CD8-positive, alpha-beta memory T cell (primary cell): Measurements from ENCODE around the gene FOXL3. TPM values are rescaled to one million over a fixed set of nuclear protein-coding genes. Genes with fewer than 3 reads are reported as not detected.

Experiments used
- CTCF ChIA-PET: fragments of 350-600 bp; sonication (Branson Sonifier 250); formaldehyde crosslinking; loops from one replicate; lab custom pipeline; 2021; ENCODE audit warnings: antibody characterized with exemption; lab: Charles Lee
- POLR2A ChIA-PET: fragments of 350-600 bp; sonication (Branson Sonifier 250); formaldehyde crosslinking; loops from one replicate; lab custom pipeline; 2021; ENCODE audit warnings: antibody characterized with exemption; lab: Charles Lee
- DNase-seq, 5 donors: peaks; one replicate each; pipeline versions ENCODE4 v3.0.0 to v3.0.0-alpha.2; 2020 to 2022; ENCODE audit warnings: mixed read lengths in 1 of 5
- H3K27ac ChIP-seq: one replicate; pipeline ENCODE4 v1.7.0; 2013; ENCODE audit warnings: low read depth, mild to moderate bottlenecking, low read length, moderate library complexity
- H3K27me3 ChIP-seq: 2 replicates; pipeline ENCODE4 v1.7.0; 2013; ENCODE audit warnings: low read length, mild to moderate bottlenecking; ENCODE audit not compliant: insufficient read depth, poor library complexity, severe bottlenecking
- H3K36me3 ChIP-seq: 2 replicates; pipeline ENCODE4 v1.7.0; 2013; ENCODE audit warnings: mild to moderate bottlenecking, low read length, moderate library complexity; ENCODE audit not compliant: insufficient read depth
- H3K4me1 ChIP-seq: 2 replicates; pipeline ENCODE4 v1.7.0; 2013; ENCODE audit warnings: mild to moderate bottlenecking, low read length, moderate library complexity; ENCODE audit not compliant: insufficient read depth
- H3K4me3 ChIP-seq: 2 replicates; pipeline ENCODE4 v1.7.0; 2013; ENCODE audit warnings: mild to moderate bottlenecking, low read length
- H3K9me3 ChIP-seq: 2 replicates; pipeline ENCODE4 v1.7.0; 2013; ENCODE audit warnings: mild to moderate bottlenecking, low read length
- H3K27ac Mint-ChIP-seq, 8 donors: one replicate each; pipeline ENCODE4 v1.8.0; 2020 to 2021; ENCODE audit warnings: mixed read lengths in 8 of 8, mild to moderate bottlenecking in 6 of 8, inconsistent platforms in 3 of 8, moderate library complexity in 3 of 8
- H3K27me3 Mint-ChIP-seq, 2 donors: one replicate each; pipeline ENCODE4 v1.8.0; 2020 to 2021; ENCODE audit warnings: mixed read lengths in 2 of 2, mild to moderate bottlenecking in 1 of 2, moderate library complexity in 1 of 2
- H3K36me3 Mint-ChIP-seq, 3 donors: one replicate each; pipeline ENCODE4 v1.8.0; 2020 to 2021; ENCODE audit warnings: mixed read lengths in 3 of 3, inconsistent platforms in 1 of 3, mild to moderate bottlenecking in 1 of 3
- H3K4me1 Mint-ChIP-seq, 3 donors: one replicate each; pipeline ENCODE4 v1.8.0; 2020 to 2021; ENCODE audit warnings: mixed read lengths in 3 of 3, inconsistent platforms in 1 of 3, mild to moderate bottlenecking in 1 of 3
- H3K4me3 Mint-ChIP-seq, 7 donors: one replicate each; pipeline ENCODE4 v1.8.0; 2020 to 2021; ENCODE audit warnings: mixed read lengths in 7 of 7, mild to moderate bottlenecking in 6 of 7, moderate library complexity in 4 of 7, inconsistent platforms in 2 of 7
- H3K9me3 Mint-ChIP-seq, 5 donors: one replicate each; pipeline ENCODE4 v1.8.0; 2020 to 2022; ENCODE audit warnings: mixed read lengths in 5 of 5, mild to moderate bottlenecking in 3 of 5, moderate library complexity in 2 of 5, inconsistent platforms in 1 of 5
- polyA plus RNA-seq: library from polyadenylated mRNA; unstranded; fragments of 300-500 nt; fragmentation: Illumina TruSeq; gene quantifications from one replicate; pipeline ENCODE4 v1.2.3, GENCODE V29; 2021
- total RNA-seq, 2 experiments: library from RNA; stranded (reverse); gene quantifications; one replicate each; pipeline ENCODE4 v1.2.3, GENCODE V29; 2021

The FOXL3 gene
- total and polyA plus RNA-seq, 3 experiments from 2014 or later: not detected

DNA sequence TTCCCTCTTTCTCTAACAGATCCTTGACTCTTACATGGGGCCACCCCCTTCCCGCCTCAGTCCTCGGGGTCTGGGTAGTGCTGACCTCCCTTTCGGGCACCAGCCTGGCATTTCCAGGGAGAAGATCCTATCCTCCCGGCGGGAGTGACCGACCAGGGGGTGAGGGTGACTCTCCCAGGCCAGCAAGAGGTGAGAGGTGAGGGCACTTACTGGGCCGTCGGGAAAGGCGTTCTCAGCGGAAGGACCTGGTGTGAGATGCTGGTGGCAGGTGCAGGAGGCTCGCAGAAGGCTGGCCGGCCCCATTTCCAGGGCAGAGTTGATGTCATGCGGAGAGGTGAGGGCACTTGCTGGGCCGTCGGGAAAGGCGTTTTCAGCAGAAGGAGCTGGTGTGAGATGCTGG, 4.2 kb upstream of the FOXL3 start:
- Mint-ChIP-seq H3K27me3 (peaks cover 31% of the 10 kb centered on the region in 2 donors), H3K4me1 (no peaks in the 10 kb centered on the region), H3K36me3 (no peaks in the 10 kb centered on the region), H3K27ac (no peak overlapping the region), H3K9me3 (no peaks in the 10 kb centered on the region), H3K4me3 (no peak overlapping the region)
- no peaks in the 10 kb centered on the region for H3K36me3 ChIP-seq
- ChIA-PET POLR2A (no interaction called here), CTCF (no interaction called here)
- no peak overlapping the region for H3K4me3 ChIP-seq
- H3K4me1 ChIP-seq: no peaks in the 10 kb centered on the region
- H3K27me3 ChIP-seq: no peaks in the 10 kb centered on the region
- no peak for DNase-seq
- H3K9me3 ChIP-seq: no peaks in the 10 kb centered on the region
- no peak overlapping the region for H3K27ac ChIP-seq

DNA sequence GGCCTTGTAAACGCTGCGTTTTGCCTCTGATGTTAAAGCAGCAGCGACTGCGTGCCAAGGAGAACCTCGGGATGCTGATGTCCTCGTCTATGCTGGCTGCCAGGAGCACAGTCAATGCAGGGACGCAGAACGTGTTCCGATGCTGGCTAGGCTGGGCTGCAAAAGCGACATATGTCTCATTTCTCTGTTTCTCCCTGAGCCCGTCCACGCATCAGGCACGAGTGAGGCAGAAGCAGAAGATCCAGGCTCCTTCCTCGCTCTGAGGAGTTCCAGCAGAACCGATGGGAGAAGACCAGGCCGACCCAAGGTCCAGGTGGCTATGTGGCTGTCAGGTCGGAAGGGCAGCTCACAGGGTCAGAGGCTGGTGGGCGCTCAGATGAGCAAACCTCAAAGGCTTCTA, 3.7 kb upstream of the FOXL3 start:
- Mint-ChIP-seq H3K36me3 (no peaks in the 10 kb centered on the region), H3K4me1 (no peaks in the 10 kb centered on the region), H3K27me3 (peaks cover 26 to 31% of the 10 kb centered on the region in 2 donors), H3K9me3 (no peaks in the 10 kb centered on the region), H3K27ac (no peak overlapping the region), H3K4me3 (no peak overlapping the region)
- ChIA-PET CTCF (no interaction called here), POLR2A (no interaction called here)
- DNase-seq: no peak
- Histone ChIP-seq H3K36me3 (no peaks in the 10 kb centered on the region), H3K27me3 (no peaks in the 10 kb centered on the region), H3K4me1 (no peaks in the 10 kb centered on the region), H3K4me3 (no peak overlapping the region), H3K9me3 (no peaks in the 10 kb centered on the region), H3K27ac (no peak overlapping the region)

DNA sequence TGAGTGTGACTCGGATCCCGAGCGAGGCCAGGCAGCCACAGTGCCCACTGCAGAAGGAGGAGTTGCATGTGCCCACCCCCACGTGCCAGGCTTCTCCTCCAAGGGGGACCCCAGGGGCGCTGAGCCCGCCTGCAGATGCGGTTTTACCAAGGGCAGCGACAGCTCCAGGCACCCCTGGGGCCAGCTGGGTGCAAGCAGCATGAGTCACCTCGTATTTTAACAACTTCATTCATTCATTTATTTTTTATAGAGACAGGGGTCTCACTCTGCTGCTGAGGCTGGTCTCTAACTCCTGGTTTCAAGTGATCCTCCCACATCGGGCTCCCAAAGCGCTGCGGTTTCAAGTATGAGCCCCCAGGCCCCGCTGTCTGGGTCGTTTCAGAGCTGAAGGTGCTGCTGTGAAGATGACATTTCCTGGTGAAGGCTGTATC, 1.3 kb upstream of the FOXL3 start:
- DNase-seq: no peak
- peaks cover 39 to 45% of the 10 kb centered on the region in 2 donors for H3K27me3 Mint-ChIP-seq
- CTCF ChIA-PET: no interaction called here
- Histone ChIP-seq H3K27me3 (peaks cover 12% of the 10 kb centered on the region), H3K4me1 (no peaks in the 10 kb centered on the region), H3K9me3 (no peaks in the 10 kb centered on the region), H3K4me3 (no peak overlapping the region), H3K27ac (no peak overlapping the region), H3K36me3 (no peaks in the 10 kb centered on the region)
- POLR2A ChIA-PET: no interaction called here
- no peaks in the 10 kb centered on the region for H3K4me1 Mint-ChIP-seq
- H3K9me3 Mint-ChIP-seq: no peaks in the 10 kb centered on the region
- no peaks in the 10 kb centered on the region for H3K36me3 Mint-ChIP-seq
- no peak overlapping the region for H3K27ac Mint-ChIP-seq
- H3K4me3 Mint-ChIP-seq: no peak overlapping the region

DNA sequence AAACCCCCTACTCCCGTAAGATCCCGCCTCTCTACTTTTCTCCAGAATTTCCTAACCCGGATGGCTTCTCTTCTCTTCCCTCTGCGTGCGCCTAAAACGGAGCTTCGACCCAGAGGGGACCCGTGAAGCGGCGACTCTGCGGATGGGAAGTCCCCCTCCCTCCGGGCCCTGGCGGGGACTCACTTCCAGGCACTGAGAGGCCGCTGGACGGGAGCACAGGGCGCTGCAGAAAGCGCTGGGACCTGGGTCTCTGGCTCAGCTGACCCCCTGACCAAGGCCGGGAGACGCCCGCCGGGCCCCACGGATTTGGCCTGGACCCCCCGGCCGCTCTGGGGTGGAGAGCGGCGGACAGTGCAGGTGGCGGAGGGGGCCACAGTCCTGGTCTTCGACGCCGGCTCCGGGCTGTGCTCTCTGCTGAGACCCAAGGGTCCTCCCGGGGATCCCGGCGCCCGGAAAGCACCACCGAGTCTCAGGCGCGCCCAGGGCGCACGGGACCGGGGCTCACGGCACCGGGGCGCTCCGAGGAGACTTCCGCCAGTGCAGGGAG, 688 bp upstream of the FOXL3 start:
- POLR2A ChIA-PET: no interaction called here
- no peaks in the 10 kb centered on the region for H3K4me1 Mint-ChIP-seq

DNA sequence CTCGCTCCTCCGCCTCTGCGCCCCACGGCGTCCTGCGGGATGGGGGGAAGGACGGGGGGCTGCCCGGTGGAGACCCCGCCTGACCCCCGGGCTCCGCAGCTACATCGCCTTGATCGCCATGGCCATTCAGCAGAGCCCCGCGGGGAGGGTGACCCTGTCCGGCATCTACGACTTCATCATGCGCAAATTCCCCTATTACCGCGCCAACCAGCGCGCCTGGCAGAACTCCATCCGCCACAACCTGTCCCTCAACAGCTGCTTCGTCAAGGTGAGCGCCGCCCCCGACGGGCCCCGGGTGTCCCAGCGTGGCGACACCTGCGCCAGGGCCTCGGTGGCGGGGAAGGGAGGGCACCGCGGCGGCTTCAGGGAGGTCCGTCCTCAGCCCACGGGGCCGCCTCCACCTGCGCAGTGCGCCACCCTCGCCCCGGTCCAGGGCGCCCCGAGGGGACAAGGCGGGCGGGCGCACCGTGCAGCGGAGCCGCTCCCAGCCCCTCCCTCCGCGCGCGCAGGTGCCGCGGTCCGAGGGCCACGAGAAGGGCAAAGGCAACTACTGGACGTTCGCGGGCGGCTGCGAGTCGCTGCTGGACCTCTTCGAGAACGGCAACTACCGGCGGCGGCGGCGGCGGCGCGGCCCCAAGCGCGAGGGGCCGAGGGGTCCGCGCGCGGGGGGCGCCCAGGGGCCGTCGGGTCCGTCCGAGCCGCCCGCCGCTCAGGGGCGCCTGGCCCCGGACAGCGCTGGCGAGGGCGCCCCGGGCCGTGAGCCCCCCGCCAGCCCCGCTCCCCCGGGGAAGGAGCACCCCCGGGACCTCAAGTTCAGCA, 793 bp downstream of the FOXL3 start:
- CTCF ChIA-PET: no interaction called here

More for the DNA sequence above, 688 bp upstream of the FOXL3 start:
- Mint-ChIP-seq H3K27me3 (peaks cover 39 to 47% of the 10 kb centered on the region in 2 donors), H3K27ac (no peak overlapping the region), H3K4me3 (no peak overlapping the region), H3K36me3 (no peaks in the 10 kb centered on the region), H3K9me3 (no peaks in the 10 kb centered on the region)
- Histone ChIP-seq H3K4me1 (no peaks in the 10 kb centered on the region), H3K36me3 (no peaks in the 10 kb centered on the region), H3K27ac (no peak overlapping the region), H3K9me3 (no peaks in the 10 kb centered on the region), H3K27me3 (peaks cover 12% of the 10 kb centered on the region), H3K4me3 (no peak overlapping the region)
- CTCF ChIA-PET: no interaction called here
- DNase-seq: no peak

DNA sequence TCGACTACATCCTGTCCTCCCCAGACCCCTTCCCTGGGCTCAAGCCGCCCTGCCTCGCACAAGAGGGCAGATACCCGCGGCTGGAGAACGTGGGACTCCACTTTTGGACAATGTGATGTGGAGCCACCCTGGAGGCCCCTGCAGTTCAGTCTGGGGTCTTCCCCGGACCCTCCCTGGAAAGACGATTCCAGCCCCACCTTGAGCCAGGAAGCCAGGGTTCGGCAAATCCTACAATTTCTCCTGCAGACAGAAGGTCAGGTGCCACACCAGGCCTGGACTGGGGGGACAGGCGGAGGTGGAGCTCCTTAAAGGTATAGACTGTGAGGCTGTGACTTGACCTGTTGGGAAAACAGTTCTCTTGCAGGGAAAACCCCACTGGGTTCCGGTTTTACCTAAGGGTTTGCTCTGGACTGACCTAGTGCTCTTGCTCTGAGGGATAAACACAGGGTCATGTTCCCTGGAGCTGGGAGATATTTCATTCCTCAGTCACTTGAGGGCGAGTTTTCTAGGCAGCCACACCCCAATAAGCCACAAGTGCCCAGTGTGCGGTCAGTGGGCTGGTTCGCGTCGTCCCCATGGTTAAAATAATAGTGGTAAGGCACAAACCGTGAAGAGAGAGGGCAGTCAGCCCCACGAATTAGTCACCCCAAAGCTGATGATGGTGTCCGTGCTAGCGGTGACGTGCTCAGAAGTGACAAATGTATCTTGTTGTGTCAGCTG, 1.6 kb downstream of the FOXL3 start:
- ChIA-PET POLR2A (no interaction called here), CTCF (no interaction called here)
- Mint-ChIP-seq H3K4me3 (no peak overlapping the region), H3K4me1 (no peaks in the 10 kb centered on the region), H3K27me3 (peaks cover 36 to 41% of the 10 kb centered on the region in 2 donors), H3K36me3 (no peaks in the 10 kb centered on the region), H3K9me3 (no peaks in the 10 kb centered on the region), H3K27ac (no peak overlapping the region)
- Histone ChIP-seq H3K36me3 (no peaks in the 10 kb centered on the region), H3K27me3 (peaks cover 12% of the 10 kb centered on the region), H3K4me1 (no peaks in the 10 kb centered on the region), H3K4me3 (no peak overlapping the region), H3K27ac (no peak overlapping the region), H3K9me3 (no peaks in the 10 kb centered on the region)
- no peak for DNase-seq

More for the DNA sequence above, 793 bp downstream of the FOXL3 start:
- Histone ChIP-seq H3K27ac (no peak overlapping the region), H3K4me3 (no peak overlapping the region), H3K9me3 (no peaks in the 10 kb centered on the region), H3K36me3 (no peaks in the 10 kb centered on the region), H3K27me3 (peaks cover 12% of the 10 kb centered on the region), H3K4me1 (no peaks in the 10 kb centered on the region)
- Mint-ChIP-seq H3K36me3 (no peaks in the 10 kb centered on the region), H3K27ac (no peak overlapping the region), H3K4me1 (no peaks in the 10 kb centered on the region), H3K27me3 (peaks cover 39 to 44% of the 10 kb centered on the region in 2 donors), H3K4me3 (no peak overlapping the region), H3K9me3 (no peaks in the 10 kb centered on the region)
- no peak for DNase-seq
- POLR2A ChIA-PET: no interaction called here

DNA sequence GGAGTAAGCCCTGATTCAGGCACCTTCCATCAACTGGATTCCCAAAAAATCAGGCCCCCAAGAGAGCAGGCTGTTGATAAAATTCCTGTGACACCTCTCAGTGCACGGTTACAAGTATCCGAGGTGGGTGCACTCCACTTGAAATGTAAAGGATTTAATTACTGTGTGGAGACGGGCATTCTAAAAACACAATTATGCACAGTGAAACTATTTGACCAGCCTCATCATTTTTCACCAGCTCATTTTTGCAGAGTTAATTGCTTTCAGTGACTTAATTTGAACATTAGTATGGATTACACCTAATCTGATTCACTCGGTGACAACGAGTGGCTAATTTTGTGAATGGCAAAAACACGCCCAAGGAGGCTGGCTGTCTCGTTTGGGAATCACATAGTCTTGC, 2.3 kb downstream of the FOXL3 start:
- ChIA-PET CTCF (no interaction called here), POLR2A (no interaction called here)
- no peaks in the 10 kb centered on the region for H3K4me1 ChIP-seq
- H3K9me3 ChIP-seq: no peaks in the 10 kb centered on the region
- H3K9me3 Mint-ChIP-seq: no peaks in the 10 kb centered on the region
- no peak overlapping the region for H3K4me3 ChIP-seq
- peaks cover 12% of the 10 kb centered on the region for H3K27me3 ChIP-seq
- no peak for DNase-seq
- peaks cover 35 to 41% of the 10 kb centered on the region in 2 donors for H3K27me3 Mint-ChIP-seq
- no peaks in the 10 kb centered on the region for H3K36me3 ChIP-seq
- H3K4me3 Mint-ChIP-seq: no peak overlapping the region
- no peaks in the 10 kb centered on the region for H3K4me1 Mint-ChIP-seq
- no peak overlapping the region for H3K27ac ChIP-seq
- no peaks in the 10 kb centered on the region for H3K36me3 Mint-ChIP-seq
- H3K27ac Mint-ChIP-seq: no peak overlapping the region

DNA sequence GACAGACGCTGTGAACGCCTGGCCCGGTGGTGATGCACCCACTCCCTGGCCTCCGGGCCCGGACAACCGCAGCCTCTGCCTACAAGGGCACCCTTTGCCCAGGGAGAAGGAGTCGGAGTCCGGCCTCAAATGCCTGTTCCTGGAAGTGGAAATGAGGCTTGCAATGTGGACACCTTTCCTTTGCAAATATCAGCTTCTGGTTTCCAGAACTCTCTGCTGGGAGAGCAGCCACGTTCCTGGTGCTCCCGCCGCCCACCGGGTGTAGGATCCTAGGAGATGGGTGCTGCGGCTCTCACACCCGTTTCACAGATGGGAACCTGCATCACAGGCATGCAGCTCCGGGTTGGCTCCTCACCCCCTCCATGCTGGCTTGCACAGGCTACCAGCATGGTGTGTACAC, 2.9 kb downstream of the FOXL3 start:
- peaks cover 12% of the 10 kb centered on the region for H3K27me3 ChIP-seq
- Mint-ChIP-seq H3K9me3 (no peaks in the 10 kb centered on the region), H3K27me3 (peaks cover 31 to 36% of the 10 kb centered on the region in 2 donors), H3K4me1 (no peaks in the 10 kb centered on the region), H3K4me3 (no peak overlapping the region), H3K27ac (no peak overlapping the region), H3K36me3 (no peaks in the 10 kb centered on the region)
- H3K4me1 ChIP-seq: no peaks in the 10 kb centered on the region
- POLR2A ChIA-PET: no interaction called here
- no peaks in the 10 kb centered on the region for H3K9me3 ChIP-seq
- DNase-seq: no peak
- no peak overlapping the region for H3K27ac ChIP-seq
- CTCF ChIA-PET: no interaction called here
- H3K4me3 ChIP-seq: no peak overlapping the region
- no peaks in the 10 kb centered on the region for H3K36me3 ChIP-seq
